Glutamatergic neuron (in vitro differentiated cells): ENCODE results near the gene GATAD2B. TPM values are rescaled to one million over a fixed set of nuclear protein-coding genes. Genes with fewer than 3 reads are reported as not detected.

ENCODE experiments used
- DNase-seq: peaks from one replicate; pipeline ENCODE4 v3.0.0; 2022
- H3K27ac Mint-ChIP-seq: one replicate; pipeline ENCODE4 v1.8.0; 2020; ENCODE audit warnings: mild to moderate bottlenecking, mixed read lengths, inconsistent platforms; ENCODE audit not compliant: unreplicated experiment
- H3K27me3 Mint-ChIP-seq: one replicate; pipeline ENCODE4 v1.8.0; 2020; ENCODE audit warnings: mild to moderate bottlenecking, moderate library complexity, mixed read lengths, inconsistent platforms; ENCODE audit not compliant: unreplicated experiment
- H3K36me3 Mint-ChIP-seq: one replicate; pipeline ENCODE4 v1.8.0; 2020; ENCODE audit warnings: mild to moderate bottlenecking, mixed read lengths, inconsistent platforms; ENCODE audit not compliant: unreplicated experiment
- H3K4me1 Mint-ChIP-seq: one replicate; pipeline ENCODE4 v1.8.0; 2020; ENCODE audit warnings: mild to moderate bottlenecking, low read depth, mixed read lengths, inconsistent platforms; ENCODE audit not compliant: unreplicated experiment
- H3K4me3 Mint-ChIP-seq: one replicate; pipeline ENCODE4 v1.8.0; 2020; ENCODE audit warnings: mild to moderate bottlenecking, mixed read lengths, inconsistent platforms; ENCODE audit not compliant: unreplicated experiment
- H3K9me3 Mint-ChIP-seq: one replicate; pipeline ENCODE4 v1.8.0; 2020; ENCODE audit warnings: mild to moderate bottlenecking, moderate library complexity, mixed read lengths, inconsistent platforms; ENCODE audit not compliant: unreplicated experiment
- CTCF ChIP-seq: fragments of 200-600 bp; sonication (generic); IDR thresholded peaks from one replicate; pipeline ENCODE4 v1.5.0; 2021; ENCODE audit not compliant: partially characterized antibody, unreplicated experiment
- total RNA-seq: library from RNA; stranded (reverse); fragmentation: NEBNext Ultra II Directional; extraction: Animal tissue kit (Norgen Biotek cat#: 25700); gene quantifications from one replicate; pipeline ENCODE4 v1.2.1, GENCODE V29; 2021; ENCODE audit not compliant: unreplicated experiment

GATAD2B gene
- total RNA-seq, 1 donor from 2014 or later: 57.6 TPM

GRCh38 chr1:153778824-153779519, 143.8 kb downstream of the GATAD2B start:
- H3K27ac Mint-ChIP-seq: no peak overlapping the region
- H3K36me3 Mint-ChIP-seq: no peaks in the 10 kb centered on the region
- TF ChIP-seq CTCF: no peak
- no peak for DNase-seq
- H3K9me3 Mint-ChIP-seq: peaks cover 2% of the 10 kb centered on the region
- peaks cover 8% of the 10 kb centered on the region for H3K27me3 Mint-ChIP-seq
- no peak overlapping the region for H3K4me3 Mint-ChIP-seq
- H3K4me1 Mint-ChIP-seq: peaks cover 14% of the 10 kb centered on the region

- DNase-seq: no peak
- H3K4me1 Mint-ChIP-seq: peaks cover 12% of the 10 kb centered on the region
- no peak overlapping the region for H3K27ac Mint-ChIP-seq
Observed at GRCh38 chr1:153778051-153778823, 144.5 kb downstream of the GATAD2B start.

DNA sequence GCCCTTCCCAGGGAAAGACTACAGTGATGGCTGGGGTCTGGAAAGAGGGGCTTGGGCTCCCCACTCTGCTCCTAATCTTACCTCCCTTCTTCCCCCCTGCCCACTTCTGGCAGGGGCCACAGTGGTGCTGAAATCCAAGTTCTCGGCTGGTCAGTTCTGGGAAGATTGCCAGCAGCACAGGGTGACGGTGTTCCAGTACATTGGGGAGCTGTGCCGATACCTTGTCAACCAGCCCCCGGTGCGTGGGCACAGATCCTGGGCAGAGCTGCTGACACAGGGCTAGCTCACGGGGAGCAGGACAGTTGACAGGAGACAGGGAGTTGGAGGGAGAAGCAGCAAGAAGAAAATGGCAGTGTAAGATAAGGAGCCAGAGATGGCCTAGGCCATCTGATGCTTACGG, 145.1 kb downstream of the GATAD2B start:
- Mint-ChIP-seq H3K27me3 (peaks cover 9% of the 10 kb centered on the region), H3K27ac (no peak overlapping the region)
- no peak for TF ChIP-seq CTCF

More at GRCh38 chr1:153778051-153778823, 144.5 kb downstream of the GATAD2B start:
- peaks cover 2% of the 10 kb centered on the region for H3K9me3 Mint-ChIP-seq
- H3K36me3 Mint-ChIP-seq: no peaks in the 10 kb centered on the region
- H3K27me3 Mint-ChIP-seq: peaks cover 9% of the 10 kb centered on the region
- TF ChIP-seq CTCF: no peak
- no peak overlapping the region for H3K4me3 Mint-ChIP-seq

GRCh38 chr1:153776845-153777370, 145.9 kb downstream of the GATAD2B start:
- Mint-ChIP-seq H3K36me3 (no peaks in the 10 kb centered on the region), H3K9me3 (peaks cover 2% of the 10 kb centered on the region), H3K4me1 (peaks cover 12% of the 10 kb centered on the region), H3K27me3 (peaks cover 9% of the 10 kb centered on the region), H3K4me3 (peak overlapping the region; percentile 58), H3K27ac (peak overlapping the region; percentile 62)
- no peak for DNase-seq
- TF ChIP-seq CTCF: no peak

More for the DNA sequence above, 145.1 kb downstream of the GATAD2B start:
- Mint-ChIP-seq H3K4me3 (no peak overlapping the region), H3K4me1 (peaks cover 12% of the 10 kb centered on the region), H3K36me3 (no peaks in the 10 kb centered on the region), H3K9me3 (peaks cover 2% of the 10 kb centered on the region)
- no peak for DNase-seq
